AG04449 (cell line): ENCODE results near the gene FNDC3B.
"Not testable (repeated sequence)": the region's sequence is repeated elsewhere in the genome, so short reads cannot be mapped to it uniquely, and the experiment has no call there.

ENCODE experiments used
- CTCF ChIA-PET: fragments of 350-600 bp; formaldehyde crosslinking; extraction: SDS; loops from one replicate; lab custom pipeline; 2021; ENCODE audit warnings: antibody characterized with exemption; lab: Yijun Ruan, JAX
- POLR2A ChIA-PET: fragments of 400-600, 350-600 bp; formaldehyde crosslinking; extraction: SDS; loops from one replicate; lab custom pipeline; 2020; ENCODE audit warnings: antibody characterized with exemption, inconsistent platforms; lab: Yijun Ruan, JAX
- DNase-seq: peaks from one replicate; pipeline ENCODE4 v3.0.0-alpha.2; 2010; ENCODE audit warnings: low read depth, low spot score
- H3K4me3 ChIP-seq: 2 replicates; pipeline ENCODE4 v1.5.1; 2011; ENCODE audit warnings: low read depth, mild to moderate bottlenecking, control low read depth, low read length
- TF ChIP-seq, protein P1 (sequence below): IDR thresholded peaks from one replicate; pipeline ENCODE4 v1.5.1; 2011; ENCODE audit warnings: mild to moderate bottlenecking, moderate library complexity, low read length, control low read depth, inconsistent platforms; ENCODE audit not compliant: insufficient read depth; ENCODE audit errors: missing control alignments

FNDC3B gene

DNA sequence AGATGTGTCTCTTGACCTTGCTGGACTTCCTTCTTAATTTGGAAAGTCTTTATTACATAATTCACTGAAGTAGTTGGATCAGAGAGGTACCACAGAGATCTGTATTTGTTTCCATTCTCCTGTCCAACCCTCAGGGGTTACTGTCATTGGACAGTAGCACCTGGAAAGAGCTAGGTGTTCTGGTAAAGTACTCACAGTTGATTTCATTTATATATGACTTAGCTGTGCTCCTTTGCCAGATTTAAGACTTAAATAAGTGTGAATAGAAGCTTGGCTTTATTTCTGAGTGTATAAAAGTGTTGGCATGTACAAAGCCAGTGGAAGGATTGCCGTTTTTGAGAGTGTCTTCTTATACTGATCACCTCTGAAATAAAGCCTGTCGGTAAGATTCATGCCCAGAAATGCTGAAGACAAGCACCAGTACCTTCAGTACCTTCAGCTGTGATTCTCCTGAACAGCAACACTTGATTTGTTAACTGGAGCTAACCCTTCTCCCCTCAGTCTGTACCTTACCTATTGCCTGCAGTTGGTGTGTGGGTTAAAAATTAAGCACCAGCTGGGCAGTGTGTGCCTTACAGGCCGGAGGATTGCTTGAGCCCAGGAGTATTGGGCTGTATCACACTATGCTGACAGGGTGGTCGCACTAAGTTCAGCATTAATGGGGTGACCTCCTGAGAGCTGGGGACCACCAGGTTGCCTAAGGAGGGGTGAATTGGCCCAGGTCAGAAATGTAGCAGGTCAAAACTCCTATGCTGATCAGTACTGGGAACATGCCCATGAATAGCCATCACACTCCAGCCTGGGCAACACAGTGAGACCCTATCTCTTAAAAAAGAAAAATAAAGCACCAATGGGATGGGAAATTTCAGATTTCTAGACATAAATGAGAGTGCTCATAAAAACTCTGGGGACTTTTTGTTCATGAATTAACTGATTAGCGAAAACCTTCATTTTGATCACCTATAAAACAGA lies 197.7 kb downstream of the FNDC3B start:
- ChIA-PET CTCF (interaction anchor here (0.8 to 1.7 kb wide), 2 partner anchors 14 to 171 kb away, joined by 3 to 4 read pairs; no protein-coding TSS in a partner anchor), POLR2A (no interaction called here)
- TF ChIP-seq, protein P1, sequence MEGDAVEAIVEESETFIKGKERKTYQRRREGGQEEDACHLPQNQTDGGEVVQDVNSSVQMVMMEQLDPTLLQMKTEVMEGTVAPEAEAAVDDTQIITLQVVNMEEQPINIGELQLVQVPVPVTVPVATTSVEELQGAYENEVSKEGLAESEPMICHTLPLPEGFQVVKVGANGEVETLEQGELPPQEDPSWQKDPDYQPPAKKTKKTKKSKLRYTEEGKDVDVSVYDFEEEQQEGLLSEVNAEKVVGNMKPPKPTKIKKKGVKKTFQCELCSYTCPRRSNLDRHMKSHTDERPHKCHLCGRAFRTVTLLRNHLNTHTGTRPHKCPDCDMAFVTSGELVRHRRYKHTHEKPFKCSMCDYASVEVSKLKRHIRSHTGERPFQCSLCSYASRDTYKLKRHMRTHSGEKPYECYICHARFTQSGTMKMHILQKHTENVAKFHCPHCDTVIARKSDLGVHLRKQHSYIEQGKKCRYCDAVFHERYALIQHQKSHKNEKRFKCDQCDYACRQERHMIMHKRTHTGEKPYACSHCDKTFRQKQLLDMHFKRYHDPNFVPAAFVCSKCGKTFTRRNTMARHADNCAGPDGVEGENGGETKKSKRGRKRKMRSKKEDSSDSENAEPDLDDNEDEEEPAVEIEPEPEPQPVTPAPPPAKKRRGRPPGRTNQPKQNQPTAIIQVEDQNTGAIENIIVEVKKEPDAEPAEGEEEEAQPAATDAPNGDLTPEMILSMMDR, result no peak
- no peak overlapping the region for H3K4me3 ChIP-seq
- DNase-seq, result no peak

DNA sequence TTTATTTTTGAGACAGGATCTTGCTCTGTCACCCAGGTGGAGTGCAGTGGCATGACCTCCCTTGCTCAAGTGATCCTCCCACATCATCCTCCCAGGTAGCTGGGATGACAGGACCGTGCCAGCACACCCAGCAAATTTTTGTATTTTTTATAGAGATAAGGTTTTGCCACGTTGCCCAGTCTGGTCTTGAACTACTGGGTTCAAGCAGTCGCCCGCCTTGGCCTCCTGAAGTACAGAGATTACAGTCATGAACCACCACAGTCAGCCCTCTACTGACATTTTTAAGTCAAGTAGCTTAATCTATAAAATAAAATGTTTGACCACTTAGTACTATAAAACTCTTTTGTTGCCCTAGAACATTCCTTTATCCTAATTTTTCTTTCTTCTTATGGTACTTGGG lies 198.8 kb downstream of the FNDC3B start:
- CTCF ChIA-PET, result interaction anchor here (0.8 to 1.7 kb wide), 3 partner anchors 11 to 172 kb away, joined by 3 to 4 read pairs (median 4); no protein-coding TSS in a partner anchor
- H3K4me3 ChIP-seq, result no peak overlapping the region
- no peak for DNase-seq
- TF ChIP-seq, protein P1, result no peak
- POLR2A ChIA-PET, result no interaction called here

DNA sequence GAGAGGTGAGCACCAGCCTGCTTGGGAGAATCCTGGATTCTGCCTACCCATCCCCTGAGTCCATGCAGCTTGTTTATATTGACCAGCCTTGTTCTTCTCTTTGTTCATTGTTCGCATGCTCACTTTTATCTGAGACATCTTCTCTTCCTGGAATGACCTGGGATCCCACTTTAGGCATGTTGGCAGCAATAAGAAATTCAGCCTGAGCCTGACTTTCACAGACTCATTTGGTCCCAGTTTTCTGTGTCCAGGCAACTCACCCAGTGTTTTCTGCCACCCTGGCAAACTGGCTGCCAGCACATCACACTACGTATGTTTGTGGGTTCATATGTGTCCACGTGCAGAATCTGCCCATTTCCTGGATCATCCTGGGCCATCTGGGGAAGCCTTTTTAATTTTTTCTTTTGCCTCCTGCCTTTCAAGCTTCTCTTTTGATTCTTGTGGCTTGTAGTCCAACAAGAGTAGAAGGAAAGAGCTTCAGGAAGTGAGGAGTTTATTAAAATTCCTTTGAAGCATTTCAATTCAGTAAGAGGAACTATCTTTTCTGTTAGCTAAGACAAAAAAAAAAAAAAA lies 199.9 kb downstream of the FNDC3B start:
- POLR2A ChIA-PET, result no interaction called here
- no peak for DNase-seq
- CTCF ChIA-PET, result interaction anchor here (1.6 to 1.8 kb wide), 2 partner anchors 12 to 17 kb away, joined by 4 read pairs; no protein-coding TSS in a partner anchor
- no peak overlapping the region for H3K4me3 ChIP-seq
- TF ChIP-seq, protein P1, result no peak

DNA sequence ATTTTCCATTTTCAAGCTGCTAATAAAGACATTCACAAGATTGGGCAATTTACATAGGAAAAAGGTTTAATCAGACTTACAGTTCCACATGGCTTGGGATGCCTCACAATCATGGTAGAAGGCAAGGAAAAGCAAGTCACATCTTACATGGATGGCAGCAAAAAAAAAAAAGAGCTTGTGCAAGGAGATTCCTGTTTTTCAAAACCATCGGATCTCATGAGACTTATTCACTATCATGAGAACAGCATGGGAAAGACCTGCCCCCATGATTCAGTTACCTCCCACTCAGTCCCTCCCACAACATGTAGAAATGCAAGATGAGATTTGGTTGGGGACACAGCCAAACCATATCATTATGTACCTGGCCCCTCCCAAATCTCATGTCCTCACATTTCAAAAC lies 202.0 kb downstream of the FNDC3B start:
- ChIA-PET POLR2A (no interaction called here), CTCF (no interaction called here)
- TF ChIP-seq, protein P1, result no peak
- no peak for DNase-seq
- H3K4me3 ChIP-seq, result no peak overlapping the region

DNA sequence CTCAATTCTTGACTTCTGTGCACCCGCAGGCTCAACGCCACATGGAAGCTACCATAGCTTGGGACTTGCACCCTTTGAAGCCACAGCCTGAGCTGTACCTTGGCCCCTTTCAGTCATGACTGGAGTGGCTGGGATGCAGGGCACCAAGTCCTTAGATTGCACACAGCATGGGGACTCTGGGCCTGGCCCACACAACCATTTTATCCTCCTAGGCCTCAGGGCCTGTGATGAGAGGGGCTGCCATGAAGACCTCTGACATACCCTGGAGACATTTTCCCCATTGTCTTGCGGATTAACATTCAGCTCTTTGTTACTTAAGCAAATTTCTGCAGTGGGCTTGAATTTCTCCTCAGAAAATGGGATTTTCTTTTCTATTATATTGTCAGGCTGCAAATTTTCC lies 203.1 kb downstream of the FNDC3B start:
- POLR2A ChIA-PET, result interaction anchor here (0.5 kb wide), 1 partner anchor 200 kb away, joined by 4 read pairs; no protein-coding TSS in a partner anchor
- CTCF ChIA-PET, DNase-seq, H3K4me3 ChIP-seq: not testable (repeated sequence)

DNA sequence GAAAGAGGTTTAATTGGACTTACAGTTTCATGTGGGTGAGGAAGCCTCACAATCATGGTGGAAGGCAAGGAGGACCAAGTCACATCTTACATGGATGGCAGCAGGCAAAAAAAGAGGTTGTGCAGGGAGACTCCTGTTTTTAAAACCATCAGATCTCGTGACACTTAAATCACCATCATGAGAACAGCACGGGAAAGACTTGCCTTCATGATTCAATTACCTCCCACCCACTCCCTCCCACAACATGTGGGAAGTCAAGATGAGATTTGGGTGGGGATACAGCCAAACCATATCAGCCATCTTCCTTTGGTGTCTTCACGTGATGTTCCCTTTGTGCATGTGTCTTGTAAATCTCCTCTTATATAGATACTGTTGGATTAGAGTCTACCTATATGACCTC lies 204.0 kb downstream of the FNDC3B start:
- CTCF ChIA-PET, DNase-seq, POLR2A ChIA-PET, H3K4me3 ChIP-seq: not testable (repeated sequence)

DNA sequence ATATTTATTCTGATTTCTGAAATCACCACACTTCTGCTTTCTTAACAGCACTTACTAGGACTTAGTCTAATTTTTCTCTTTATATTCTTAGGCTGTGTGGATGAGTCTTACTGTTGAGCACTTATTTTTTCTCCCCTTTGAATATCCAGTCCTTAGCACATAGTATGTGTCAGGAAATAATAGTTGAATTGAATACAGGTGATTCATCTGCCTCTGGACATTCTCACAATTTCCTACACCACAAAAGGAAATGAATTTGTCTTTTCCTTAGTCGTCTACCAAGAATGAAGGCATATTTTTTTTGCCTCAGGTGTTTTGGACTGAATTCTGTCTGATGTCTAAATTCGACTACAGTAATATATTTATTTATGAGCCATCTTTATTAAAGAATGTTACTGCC lies 204.6 kb downstream of the FNDC3B start:
- CTCF ChIA-PET, result no interaction called here

More for the DNA sequence above, 204.6 kb downstream of the FNDC3B start:
- H3K4me3 ChIP-seq, result no peak overlapping the region
- POLR2A ChIA-PET, result no interaction called here
- DNase-seq, result no peak
- TF ChIP-seq, protein P1, result no peak
